ENCODE results near the gene IFNAR2.

Gene IFNAR2

DNA sequence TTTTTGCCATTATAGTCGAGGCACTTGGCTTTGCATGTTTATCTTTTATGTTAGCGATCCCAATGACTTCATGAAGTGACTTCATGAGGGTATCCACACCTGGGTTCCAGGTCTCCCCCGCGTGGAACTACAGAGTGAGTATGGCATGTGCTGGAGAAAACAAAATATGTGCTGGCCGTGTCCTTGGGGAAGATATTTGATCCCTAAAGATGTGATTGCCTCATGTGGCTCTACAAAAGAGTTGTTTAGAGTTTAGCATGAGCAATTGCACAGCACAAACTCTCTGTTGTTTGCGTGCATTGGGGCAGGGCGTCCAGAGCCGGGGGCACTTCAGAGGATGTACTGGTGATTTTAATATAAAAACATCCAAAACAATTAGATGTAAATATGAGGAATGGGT is 41.2 kb downstream of the IFNAR2 start:
- no peak for DNase-seq

DNA sequence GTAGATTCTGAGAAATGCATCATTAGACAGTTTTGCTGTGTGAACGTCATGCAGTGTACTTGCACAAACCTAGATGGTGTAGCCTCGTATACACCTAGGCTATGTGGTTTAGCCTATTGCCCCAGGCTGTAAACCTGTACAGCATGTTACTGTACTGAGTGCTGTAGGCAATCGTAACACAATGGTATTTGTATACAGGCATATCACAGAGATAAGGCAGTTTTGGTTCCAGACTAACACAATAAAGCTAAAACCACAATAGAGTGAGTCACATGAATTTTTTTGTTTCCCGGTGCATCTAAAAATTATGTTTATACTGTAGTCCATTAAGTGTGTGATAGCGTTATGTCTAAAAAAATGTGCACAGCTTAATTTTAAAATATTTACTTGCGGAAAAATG is 43.3 kb downstream of the IFNAR2 start:
- DNase-seq: no peak

DNA sequence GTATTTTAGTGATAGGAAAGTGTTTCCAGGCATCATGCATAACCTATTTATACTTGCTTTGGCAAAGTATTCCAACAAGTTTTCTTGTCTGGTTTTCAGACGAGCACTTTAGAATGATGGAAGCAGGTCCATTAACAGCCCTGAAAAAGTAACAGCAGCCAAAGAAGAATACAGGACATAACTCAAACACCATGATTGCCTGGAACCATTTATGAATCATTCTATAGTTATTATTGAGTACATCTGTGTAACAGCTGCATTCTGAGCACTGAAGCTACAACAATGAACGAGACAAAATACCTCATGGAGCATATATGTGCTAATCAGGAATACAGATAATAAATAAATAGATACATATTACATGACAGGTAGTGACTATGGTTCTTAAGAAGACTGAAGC is 49.0 kb downstream of the IFNAR2 start:
- DNase-seq: no peak

- no peak for DNase-seq
Measured at GRCh38 chr21:33279330-33279820, 49.6 kb downstream of the IFNAR2 start.
